ENCODE measurements around the gene ALPK3. TPM values are rescaled to one million over a fixed set of nuclear protein-coding genes. Genes with fewer than 3 reads are reported as not detected.
A peak's percentile ranks its signal among the peaks of the same experiment; 100 is the strongest.

ALPK3 gene
- total and polyA plus RNA-seq, 2 donors from 2014 or later = 3.1 to 20.2 TPM

DNA sequence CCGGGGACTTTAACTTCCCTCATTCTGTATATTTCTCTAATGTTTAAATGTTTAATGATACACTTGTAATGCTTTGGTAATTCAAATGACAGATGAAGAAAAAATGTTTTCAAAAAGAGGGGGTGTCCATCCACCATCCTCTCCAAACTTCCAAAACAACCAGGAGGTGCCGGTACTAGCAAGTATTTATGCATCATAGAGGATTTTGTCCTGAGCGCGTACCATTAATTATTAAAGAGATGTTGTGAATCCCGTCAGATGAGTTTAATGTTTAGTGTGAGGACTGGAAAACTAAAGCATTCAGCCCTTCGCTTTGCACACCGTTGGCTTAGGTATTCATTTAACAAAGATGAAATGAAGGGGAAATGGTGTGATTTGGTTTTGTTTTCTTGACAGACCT, 68.6 kb downstream of the ALPK3 start:
- Histone ChIP-seq H3K4me3 (ENCODE audit: low read length in 3 of 3) (peak overlapping the region in 2 of 3 donors; percentile 73 to 77), H3K27me3 (ENCODE audit: control insufficient read depth, insufficient read depth, low read length) (no peaks in the 10 kb centered on the region), H3K36me3 (ENCODE audit: control insufficient read depth in 2 of 3, insufficient read depth in 3 of 3, low read length in 3 of 3) (peaks cover 0 to 7% (median 0%) of the 10 kb centered on the region in 3 donors), H3K9ac (ENCODE audit: low read length in 3 of 3) (peak overlapping the region in 1 of 3 donors; percentile 71), H3K9me3 (ENCODE audit: control insufficient read depth in 2 of 3, insufficient read depth in 1 of 3, low read length in 3 of 3) (no peaks in the 10 kb centered on the region), H3K4me1 (ENCODE audit: control insufficient read depth in 2 of 3, insufficient read depth in 2 of 3, low read depth in 1 of 3, low read length in 3 of 3) (peaks cover 0 to 11% (median 0%) of the 10 kb centered on the region in 3 donors), H3K27ac (ENCODE audit: low read depth in 2 of 2, low read length in 2 of 2) (peak overlapping the region; percentile 91 to 92)
- intact Hi-C loops (cut with DNase I) = no loop called here
- TF ChIP-seq, protein P1, sequence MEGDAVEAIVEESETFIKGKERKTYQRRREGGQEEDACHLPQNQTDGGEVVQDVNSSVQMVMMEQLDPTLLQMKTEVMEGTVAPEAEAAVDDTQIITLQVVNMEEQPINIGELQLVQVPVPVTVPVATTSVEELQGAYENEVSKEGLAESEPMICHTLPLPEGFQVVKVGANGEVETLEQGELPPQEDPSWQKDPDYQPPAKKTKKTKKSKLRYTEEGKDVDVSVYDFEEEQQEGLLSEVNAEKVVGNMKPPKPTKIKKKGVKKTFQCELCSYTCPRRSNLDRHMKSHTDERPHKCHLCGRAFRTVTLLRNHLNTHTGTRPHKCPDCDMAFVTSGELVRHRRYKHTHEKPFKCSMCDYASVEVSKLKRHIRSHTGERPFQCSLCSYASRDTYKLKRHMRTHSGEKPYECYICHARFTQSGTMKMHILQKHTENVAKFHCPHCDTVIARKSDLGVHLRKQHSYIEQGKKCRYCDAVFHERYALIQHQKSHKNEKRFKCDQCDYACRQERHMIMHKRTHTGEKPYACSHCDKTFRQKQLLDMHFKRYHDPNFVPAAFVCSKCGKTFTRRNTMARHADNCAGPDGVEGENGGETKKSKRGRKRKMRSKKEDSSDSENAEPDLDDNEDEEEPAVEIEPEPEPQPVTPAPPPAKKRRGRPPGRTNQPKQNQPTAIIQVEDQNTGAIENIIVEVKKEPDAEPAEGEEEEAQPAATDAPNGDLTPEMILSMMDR (IDR thresholded peaks at IDR 0.05; ENCODE audit: borderline replicate concordance, extremely low read depth, insufficient read depth) = no peak
- no peak for DNase-seq
- FAIRE-seq = peak; percentile 11

DNA sequence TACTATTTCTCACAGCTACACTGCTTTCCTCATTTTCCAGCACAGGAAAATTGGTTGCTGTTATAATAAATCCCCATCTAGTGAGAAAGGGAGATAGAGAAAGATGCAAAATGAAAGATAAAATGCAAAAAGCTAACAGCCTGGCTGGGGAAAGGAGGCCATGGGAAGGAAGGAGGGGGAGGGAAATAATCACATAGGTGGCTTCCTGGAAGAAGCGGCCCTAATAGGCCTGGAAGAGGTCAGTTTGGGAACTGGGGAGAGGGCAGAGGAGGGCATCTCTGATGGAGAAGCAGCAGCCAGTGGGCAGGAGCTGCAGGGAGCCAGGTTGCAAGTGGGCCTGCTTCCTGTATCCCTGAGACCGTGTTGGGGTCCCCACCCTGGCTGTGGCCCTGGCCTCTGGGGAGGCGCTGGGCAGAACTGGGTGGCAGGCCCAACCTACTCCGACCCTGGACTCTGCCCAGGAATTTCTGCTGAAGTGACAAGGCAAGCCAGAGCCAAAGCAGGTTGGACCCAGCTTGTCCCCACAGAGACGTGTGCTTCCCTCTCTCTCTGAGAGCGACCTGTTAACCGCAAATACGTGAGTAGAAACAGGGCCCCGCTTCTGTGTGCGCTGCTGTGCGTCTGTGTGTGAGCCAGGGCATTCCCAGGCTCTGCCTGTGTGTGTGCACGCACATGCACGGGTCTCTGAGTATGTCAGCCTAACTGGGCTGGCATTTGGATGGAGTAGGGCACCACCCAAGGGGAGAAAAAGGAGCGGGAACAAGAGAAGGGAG, 69.2 kb downstream of the ALPK3 start:
- H3K9ac ChIP-seq (ENCODE audit: low read length in 3 of 3) = peak overlapping the region in 1 of 3 donors; percentile 71
- no peak for FAIRE-seq

DNA sequence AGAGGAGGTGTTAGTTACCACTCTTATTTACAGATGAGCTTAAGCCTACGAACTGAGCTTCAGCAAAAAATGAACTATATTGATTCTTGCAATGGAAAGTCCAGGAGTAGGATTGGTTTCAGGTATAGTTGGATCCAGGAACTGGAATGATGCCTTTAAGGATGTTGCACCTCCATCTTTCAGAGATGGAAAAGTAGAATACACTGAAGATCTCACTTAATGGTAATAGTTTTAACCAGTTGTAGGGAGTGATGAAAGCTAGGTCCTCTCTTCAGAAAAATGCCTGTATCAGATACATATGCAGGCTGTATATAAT, 69.8 kb downstream of the ALPK3 start:
- TF ChIP-seq, protein P1 (IDR thresholded peaks at IDR 0.05; ENCODE audit: borderline replicate concordance, extremely low read depth, insufficient read depth) = no peak

More for the DNA sequence above, 69.2 kb downstream of the ALPK3 start:
- peaks cover 0 to 11% (median 0%) of the 10 kb centered on the region in 3 donors for H3K4me1 ChIP-seq (ENCODE audit: control insufficient read depth in 2 of 3, insufficient read depth in 2 of 3, low read depth in 1 of 3, low read length in 3 of 3)
- no peaks in the 10 kb centered on the region for H3K27me3 ChIP-seq (ENCODE audit: control insufficient read depth, insufficient read depth, low read length)
- DNase-seq = peak in 1 of 5 donors; percentile 28
- no peaks in the 10 kb centered on the region for H3K9me3 ChIP-seq (ENCODE audit: control insufficient read depth in 2 of 3, insufficient read depth in 1 of 3, low read length in 3 of 3)
- H3K4me3 ChIP-seq (ENCODE audit: low read length in 3 of 3) = peak overlapping the region in 2 of 3 donors; percentile 73 to 77
- peak overlapping the region; percentile 85 to 87 for H3K27ac ChIP-seq (ENCODE audit: low read depth in 2 of 2, low read length in 2 of 2)
- intact Hi-C loops (cut with DNase I) = no loop called here
- TF ChIP-seq, protein P1 (IDR thresholded peaks at IDR 0.05; ENCODE audit: borderline replicate concordance, extremely low read depth, insufficient read depth) = no peak
- peaks cover 0 to 13% (median 0%) of the 10 kb centered on the region in 3 donors for H3K36me3 ChIP-seq (ENCODE audit: control insufficient read depth in 2 of 3, insufficient read depth in 3 of 3, low read length in 3 of 3)

More for the DNA sequence above, 69.8 kb downstream of the ALPK3 start:
- no peak for FAIRE-seq
- DNase-seq = no peak
- peaks cover 0 to 11% (median 0%) of the 10 kb centered on the region in 3 donors for H3K4me1 ChIP-seq (ENCODE audit: control insufficient read depth in 2 of 3, insufficient read depth in 2 of 3, low read depth in 1 of 3, low read length in 3 of 3)
- H3K9ac ChIP-seq (ENCODE audit: low read length in 3 of 3) = peak overlapping the region in 1 of 3 donors; percentile 71
- H3K36me3 ChIP-seq (ENCODE audit: control insufficient read depth in 2 of 3, insufficient read depth in 3 of 3, low read length in 3 of 3) = peaks cover 0 to 14% (median 0%) of the 10 kb centered on the region in 3 donors
- no peaks in the 10 kb centered on the region for H3K27me3 ChIP-seq (ENCODE audit: control insufficient read depth, insufficient read depth, low read length)
- intact Hi-C loops (cut with DNase I) = no loop called here
- no peaks in the 10 kb centered on the region for H3K9me3 ChIP-seq (ENCODE audit: control insufficient read depth in 2 of 3, insufficient read depth in 1 of 3, low read length in 3 of 3)
- H3K4me3 ChIP-seq (ENCODE audit: low read length in 3 of 3) = peak overlapping the region in 2 of 3 donors; percentile 73 to 77
- peak overlapping the region; percentile 85 to 87 for H3K27ac ChIP-seq (ENCODE audit: low read depth in 2 of 2, low read length in 2 of 2)
